Neutrophil (primary cell): ENCODE measurements around the gene LEKR1.
"Not testable (repeated sequence)": the region's sequence is repeated elsewhere in the genome, so short reads cannot be mapped to it uniquely, and the experiment has no call there.

Experiments used
- H3K27ac ChIP-seq: fragments of 200-600 bp; sonication (generic); 2 replicates; pipeline ENCODE4 v1.5.1; 2016; ENCODE audit warnings: mild to moderate bottlenecking, moderate library complexity
- H3K27me3 ChIP-seq: fragments of 200-600 bp; sonication (generic); 2 replicates; pipeline ENCODE4 v1.6.0; 2016; ENCODE audit warnings: mild to moderate bottlenecking
- H3K36me3 ChIP-seq: fragments of 200-600 bp; sonication (generic); 2 replicates; pipeline ENCODE4 v1.5.1; 2017
- H3K4me1 ChIP-seq, 2 experiments: fragments of 200-600 bp in 1 of 2; sonication (generic) in 1 of 2; 1 replicate in 1 of 2; 2 replicates in 1 of 2; pipeline versions ENCODE4 v1.5.1 to v1.6.1; 2013 to 2016; ENCODE audit warnings: low read depth in 1 of 2, low read length in 1 of 2, mild to moderate bottlenecking in 1 of 2, moderate library complexity in 1 of 2; ENCODE audit not compliant: control insufficient read depth in 1 of 2, insufficient read depth in 1 of 2
- H3K4me3 ChIP-seq, 2 experiments: fragments of 200-600 bp in 1 of 2; sonication (generic) in 1 of 2; 1 replicate in 1 of 2; 2 replicates in 1 of 2; pipeline ENCODE4 v1.5.1; 2013 to 2016; ENCODE audit warnings: low read depth in 1 of 2, low read length in 1 of 2, mild to moderate bottlenecking in 1 of 2, moderate library complexity in 1 of 2
- H3K9me3 ChIP-seq: fragments of 200-600 bp; sonication (generic); 2 replicates; pipeline ENCODE4 v1.5.1; 2016
- CTCF ChIP-seq: fragments of 200-600 bp; sonication (generic); IDR thresholded peaks from 2 replicates; pipeline ENCODE4 v1.5.1; 2016; ENCODE audit warnings: antibody characterized with exemption

Gene LEKR1

GRCh38 chr3:156902916-156903315, 76.8 kb downstream of the LEKR1 start:
- Histone ChIP-seq H3K9me3 (no peaks in the 10 kb centered on the region), H3K27ac (no peak overlapping the region), H3K36me3 (no peaks in the 10 kb centered on the region), H3K4me1 (no peaks in the 10 kb centered on the region), H3K27me3 (no peaks in the 10 kb centered on the region), H3K4me3 (no peak overlapping the region)
- TF ChIP-seq CTCF = no peak

GRCh38 chr3:156906275-156906674, 80.1 kb downstream of the LEKR1 start:
- Histone ChIP-seq H3K27ac (no peak overlapping the region), H3K9me3 (no peaks in the 10 kb centered on the region), H3K4me1 (no peaks in the 10 kb centered on the region), H3K4me3 (no peak overlapping the region), H3K27me3 (no peaks in the 10 kb centered on the region), H3K36me3 (no peaks in the 10 kb centered on the region)
- TF ChIP-seq CTCF = no peak

GRCh38 chr3:156908398-156908797, 82.2 kb downstream of the LEKR1 start:
- H3K36me3 ChIP-seq = no peaks in the 10 kb centered on the region
- no peak for TF ChIP-seq CTCF
- H3K4me1 ChIP-seq = no peaks in the 10 kb centered on the region
- H3K27ac ChIP-seq = no peak overlapping the region
- H3K9me3 ChIP-seq = no peaks in the 10 kb centered on the region
- H3K4me3 ChIP-seq = no peak overlapping the region
- H3K27me3 ChIP-seq = no peaks in the 10 kb centered on the region

- H3K9me3 ChIP-seq = no peaks in the 10 kb centered on the region
Measured at GRCh38 chr3:156910022-156910421, 83.9 kb downstream of the LEKR1 start.

GRCh38 chr3:156910831-156911230, 84.7 kb downstream of the LEKR1 start:
- not testable (repeated sequence) for H3K36me3 ChIP-seq, H3K4me3 ChIP-seq, H3K4me1 ChIP-seq

More at GRCh38 chr3:156910022-156910421, 83.9 kb downstream of the LEKR1 start:
- Histone ChIP-seq H3K36me3 (no peaks in the 10 kb centered on the region), H3K4me1 (no peaks in the 10 kb centered on the region), H3K27ac (no peak overlapping the region), H3K4me3 (no peak overlapping the region), H3K27me3 (no peaks in the 10 kb centered on the region)
- no peak for TF ChIP-seq CTCF

GRCh38 chr3:156914300-156914699, 88.1 kb downstream of the LEKR1 start:
- not testable (repeated sequence) for H3K4me3 ChIP-seq, H3K27ac ChIP-seq, H3K36me3 ChIP-seq

More at GRCh38 chr3:156910831-156911230, 84.7 kb downstream of the LEKR1 start:
- not testable (repeated sequence) for H3K27ac ChIP-seq, H3K9me3 ChIP-seq, H3K27me3 ChIP-seq

GRCh38 chr3:156915372-156915771, 89.2 kb downstream of the LEKR1 start:
- H3K36me3 ChIP-seq = no peaks in the 10 kb centered on the region
- no peaks in the 10 kb centered on the region for H3K4me1 ChIP-seq
- no peaks in the 10 kb centered on the region for H3K27me3 ChIP-seq
- TF ChIP-seq CTCF = no peak
- no peak overlapping the region for H3K4me3 ChIP-seq
- no peaks in the 10 kb centered on the region for H3K9me3 ChIP-seq
- H3K27ac ChIP-seq = no peak overlapping the region

More at GRCh38 chr3:156914300-156914699, 88.1 kb downstream of the LEKR1 start:
- H3K4me1 ChIP-seq, H3K27me3 ChIP-seq, H3K9me3 ChIP-seq: not testable (repeated sequence)
